ENCODE data around the gene LIMD2.
A peak's percentile ranks its signal among the peaks of the same experiment; 100 is the strongest.
"Not testable (repeated sequence)": the region's sequence is repeated elsewhere in the genome, so short reads cannot be mapped to it uniquely, and the experiment has no call there.

LIMD2 gene

GRCh38 chr17:63699638-63700527 lies at the start of gene LIMD2:
Gene LIMD2, minus strand, starts transcription at chr17:63700125. Its CDS starts 827 bp downstream, at chr17:63699298.
- DNase-seq (ENCODE audit: low spot score): peak; percentile 92

- DNase-seq (ENCODE audit: low spot score): peak; percentile 100
Measured at GRCh38 chr17:63741408-63742173, 41.7 kb upstream of the LIMD2 start, which contains the start of gene STRADA. Gene STRADA, minus strand, starts transcription at chr17:63741799. Its CDS starts 13,430 bp downstream, at chr17:63728369.

- DNase-seq (ENCODE audit: low spot score): no peak
Measured at GRCh38 chr17:63741143-63741407, 41.1 kb upstream of the LIMD2 start.

- no peak for DNase-seq (ENCODE audit: low spot score)
Measured at GRCh38 chr17:63740464-63741142, 40.7 kb upstream of the LIMD2 start.

- no peak for DNase-seq (ENCODE audit: low spot score)
Measured at GRCh38 chr17:63735691-63736090, 35.8 kb upstream of the LIMD2 start.

- no peak for DNase-seq (ENCODE audit: low spot score)
Measured at GRCh38 chr17:63722403-63722802, 22.5 kb upstream of the LIMD2 start.

GRCh38 chr17:63720194-63720593 lies 20.3 kb upstream of the LIMD2 start:
- not testable (repeated sequence) for DNase-seq (ENCODE audit: low spot score)

- no peak for DNase-seq (ENCODE audit: low spot score)
Measured at GRCh38 chr17:63718988-63719387, 19.1 kb upstream of the LIMD2 start.

GRCh38 chr17:63716426-63716825 lies 16.5 kb upstream of the LIMD2 start:
- DNase-seq (ENCODE audit: low spot score): no peak

GRCh38 chr17:63714550-63715277 lies 14.8 kb upstream of the LIMD2 start:
- DNase-seq (ENCODE audit: low spot score): no peak

GRCh38 chr17:63709110-63709509 lies 9.2 kb upstream of the LIMD2 start:
- no peak for DNase-seq (ENCODE audit: low spot score)

GRCh38 chr17:63707151-63707550 lies 7.2 kb upstream of the LIMD2 start:
- DNase-seq (ENCODE audit: low spot score): no peak

- no peak for DNase-seq (ENCODE audit: low spot score)
Measured at GRCh38 chr17:63706336-63707082, 6.6 kb upstream of the LIMD2 start.

- no peak for DNase-seq (ENCODE audit: low spot score)
Measured at GRCh38 chr17:63705657-63706056, 5.7 kb upstream of the LIMD2 start.

- no peak for DNase-seq (ENCODE audit: low spot score)
Measured at GRCh38 chr17:63704836-63705235, 4.9 kb upstream of the LIMD2 start.

- DNase-seq (ENCODE audit: low spot score): no peak
Measured at GRCh38 chr17:63704259-63704576, 4.3 kb upstream of the LIMD2 start.

GRCh38 chr17:63703556-63704258 lies 3.8 kb upstream of the LIMD2 start:
- peak; percentile 43 for DNase-seq (ENCODE audit: low spot score)

GRCh38 chr17:63703029-63703428 lies 3.1 kb upstream of the LIMD2 start:
- DNase-seq (ENCODE audit: low spot score): peak; percentile 34

GRCh38 chr17:63702721-63703015 lies 2.7 kb upstream of the LIMD2 start:
- DNase-seq (ENCODE audit: low spot score): peak; percentile 43

GRCh38 chr17:63701868-63702720 lies 2.2 kb upstream of the LIMD2 start:
- DNase-seq (ENCODE audit: low spot score): peak; percentile 41

All from ecto neural progenitor cell (in vitro differentiated cells).